HG02840 (cell line): ENCODE measurements around the gene CSAD.
"Not testable (repeated sequence)": the region's sequence is repeated elsewhere in the genome, so short reads cannot be mapped to it uniquely, and the experiment has no call there.

Source experiments
- ATAC-seq: cut with Tn5 transposase; IDR thresholded peaks from one replicate; pipeline ENCODE4 v1.9.1; 2021; ENCODE audit warnings: mild to moderate bottlenecking, moderate library complexity, moderate number of reproducible peaks; ENCODE audit not compliant: unreplicated experiment, low FRiP score

CSAD gene

GRCh38 chr12:53219292-53219955, 38.7 kb upstream of the CSAD start:
- no peak for ATAC-seq

DNA sequence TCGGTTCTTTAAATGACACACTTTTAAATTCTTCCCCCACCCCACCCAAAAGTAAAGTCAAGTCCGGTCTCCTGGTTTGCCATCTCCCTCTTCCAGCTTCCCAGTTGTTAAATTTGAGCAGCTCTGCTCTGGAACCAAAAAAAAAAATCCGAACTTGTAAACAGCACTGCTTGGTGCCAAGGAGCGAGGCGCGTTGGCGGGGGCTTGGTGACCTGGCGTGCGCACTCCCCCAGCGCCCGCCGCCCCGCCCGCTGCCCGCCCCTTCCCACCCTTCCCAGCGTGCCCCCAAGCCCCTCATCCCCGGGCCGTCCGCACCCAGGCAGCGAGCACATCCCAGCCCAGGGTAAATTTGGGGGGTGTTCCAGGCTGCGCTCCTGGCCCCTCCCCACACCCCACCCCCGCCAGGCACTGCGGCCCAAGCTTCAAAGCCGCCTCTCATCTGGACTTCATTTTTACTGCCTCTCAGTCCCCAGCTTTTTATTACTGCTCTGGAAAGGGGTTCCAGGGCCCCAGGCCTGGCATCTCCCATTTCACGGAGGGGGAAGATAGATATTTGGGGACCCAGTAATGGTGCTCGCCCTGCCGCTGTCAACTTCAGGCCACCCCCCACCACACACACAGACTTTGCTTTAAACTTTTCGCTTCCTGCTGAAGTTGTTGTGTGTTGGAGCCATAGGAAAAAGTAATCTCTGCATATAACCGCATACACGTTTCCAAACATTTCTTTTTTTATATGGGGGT, 38.0 kb upstream of the CSAD start:
- ATAC-seq: no peak

DNA sequence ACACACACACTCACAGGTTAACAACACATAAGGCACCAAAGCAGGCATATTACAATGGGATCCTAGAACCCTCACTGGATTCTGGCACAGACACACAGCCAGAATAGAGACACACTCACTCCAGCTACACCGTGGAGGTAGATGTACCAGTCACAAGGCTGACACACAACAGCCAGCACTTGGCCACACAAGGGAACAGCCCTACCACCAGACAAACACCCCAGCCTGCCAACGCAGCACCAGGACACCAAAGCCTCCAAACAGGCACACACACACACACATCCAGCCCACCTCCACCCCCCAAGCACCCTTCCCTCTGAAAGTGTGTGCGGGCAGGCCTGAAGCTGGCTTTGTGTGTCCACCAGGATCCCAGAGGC, 37.2 kb upstream of the CSAD start:
- no peak for ATAC-seq

DNA sequence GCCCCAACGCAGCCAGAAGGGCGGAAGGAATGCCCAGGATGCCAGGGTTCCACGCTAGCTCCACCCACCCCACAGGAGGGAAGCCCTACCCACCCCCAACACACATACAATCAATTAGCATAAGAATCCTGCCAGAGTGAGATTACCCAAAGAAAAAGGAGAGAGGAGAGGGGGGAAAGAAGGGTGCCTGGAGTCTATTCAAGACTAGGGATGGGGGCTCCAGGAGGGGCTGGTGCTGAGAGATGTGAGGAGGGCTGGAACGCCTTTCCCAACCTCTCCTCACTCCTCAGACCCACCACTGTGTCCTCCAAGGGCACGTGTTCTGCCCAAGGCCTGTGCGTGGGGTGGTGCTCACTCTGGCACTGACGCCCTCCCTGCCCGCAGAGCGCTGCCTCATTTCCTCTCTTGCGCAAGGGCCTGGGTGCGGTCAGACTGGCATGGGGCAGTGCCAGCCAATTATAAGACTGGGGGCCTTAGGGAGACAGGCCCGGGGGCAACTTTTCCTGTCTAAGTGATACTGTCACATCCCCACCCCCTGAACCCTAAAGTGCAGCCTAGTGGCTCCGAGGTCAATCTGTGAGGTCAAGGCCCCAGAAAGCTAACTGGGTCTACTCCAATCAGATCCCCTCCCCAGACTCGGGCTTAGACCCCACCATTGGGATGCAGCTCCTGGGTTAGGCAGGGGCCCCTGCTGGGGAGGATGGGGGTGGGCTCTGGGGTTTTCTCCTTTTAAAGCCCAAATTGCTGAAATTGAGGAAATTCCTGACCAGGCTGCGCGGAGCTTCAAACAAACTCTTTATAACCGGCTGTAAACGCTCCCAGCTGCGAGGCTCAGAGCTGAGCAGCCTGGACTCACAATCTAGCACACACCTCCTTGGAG, 36.6 kb upstream of the CSAD start:
- ATAC-seq: no peak

DNA sequence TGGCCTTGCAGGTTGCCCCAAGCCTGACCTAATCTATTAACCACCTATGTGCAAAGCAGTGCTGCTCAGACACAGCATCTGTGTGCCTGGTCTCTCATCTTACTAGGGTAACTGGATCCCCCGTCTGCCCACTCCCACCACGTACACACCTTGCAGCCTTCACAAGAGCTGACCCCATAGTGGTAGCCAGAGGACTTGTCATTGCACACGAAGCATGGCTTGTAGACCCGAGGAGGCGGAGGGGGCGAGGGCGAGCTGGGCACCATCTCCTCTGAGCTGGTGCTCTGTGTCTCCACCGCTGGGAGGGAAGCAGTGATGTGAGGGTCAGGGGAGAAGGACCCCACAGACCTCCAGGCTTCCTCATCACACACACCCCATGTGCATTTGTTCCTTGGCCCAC, 34.8 kb upstream of the CSAD start:
- no peak for ATAC-seq

GRCh38 chr12:53214687-53215455, 34.1 kb upstream of the CSAD start:
- no peak for ATAC-seq

- no peak for ATAC-seq
Measured at GRCh38 chr12:53214221-53214620, 33.5 kb upstream of the CSAD start.

DNA sequence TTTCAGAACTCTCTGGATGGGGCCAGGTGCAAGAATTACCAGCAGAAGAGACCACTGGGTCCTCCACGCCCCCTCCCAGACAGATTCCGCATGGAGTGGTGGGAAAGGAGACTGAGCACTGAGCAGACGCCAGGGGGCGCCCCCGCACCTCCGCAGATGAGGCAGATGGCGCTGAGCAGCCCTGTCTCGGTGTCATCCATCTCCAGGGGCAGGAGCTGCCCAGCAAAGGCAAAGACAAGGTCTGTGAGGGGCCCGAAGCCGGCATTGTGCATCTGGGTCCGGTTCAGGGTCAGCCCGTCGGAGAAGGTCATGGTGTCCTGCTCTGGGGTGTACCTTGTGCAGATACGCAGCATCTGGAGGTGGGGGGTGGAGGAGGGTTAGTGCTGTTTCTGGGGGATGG, 32.6 kb upstream of the CSAD start:
- ATAC-seq: no peak

- no peak for ATAC-seq
Measured at GRCh38 chr12:53212931-53213330, 32.2 kb upstream of the CSAD start.

DNA sequence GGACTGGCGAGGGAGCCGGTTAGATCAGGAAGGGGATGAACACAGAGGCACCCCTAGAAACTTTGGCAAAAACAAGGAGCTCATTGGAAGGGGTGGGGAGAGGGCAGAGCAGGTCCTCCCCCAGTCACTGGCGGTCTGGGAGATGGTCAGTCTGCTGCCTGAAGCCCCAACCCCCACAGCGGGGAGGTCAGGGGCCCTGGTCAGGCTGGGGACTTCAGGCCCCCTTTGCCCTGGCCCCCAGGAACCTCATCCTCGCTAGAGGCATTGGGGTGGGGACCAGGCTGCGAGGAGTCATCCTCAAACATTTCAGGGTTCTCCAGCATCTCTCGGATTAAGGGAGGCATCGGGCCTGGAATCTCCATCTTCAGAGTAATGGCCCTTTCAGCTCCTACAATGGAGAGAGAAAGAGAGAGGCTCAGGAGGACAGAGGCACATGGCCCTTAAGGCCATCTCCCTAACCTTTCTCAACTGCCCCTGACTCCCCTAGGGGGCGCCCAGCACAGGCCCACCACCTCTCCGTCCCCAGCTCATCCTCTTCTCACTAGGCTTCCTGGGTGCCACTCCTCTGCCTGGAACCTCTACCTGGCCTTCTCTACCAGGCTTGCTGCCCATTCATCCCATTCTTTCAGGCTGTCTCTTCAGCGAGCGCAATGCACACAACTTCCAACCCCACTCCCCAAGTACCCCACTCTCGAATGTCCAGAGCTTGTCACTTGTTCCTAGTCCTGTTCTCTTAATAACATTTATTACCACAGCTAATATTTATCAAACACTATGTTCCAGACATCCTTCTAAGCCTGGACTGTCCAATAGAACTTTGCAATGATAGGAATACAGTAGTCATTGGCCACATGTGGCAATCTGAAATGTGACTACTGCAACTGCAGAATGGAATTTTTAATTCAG, 31.0 kb upstream of the CSAD start:
- no peak for ATAC-seq

DNA sequence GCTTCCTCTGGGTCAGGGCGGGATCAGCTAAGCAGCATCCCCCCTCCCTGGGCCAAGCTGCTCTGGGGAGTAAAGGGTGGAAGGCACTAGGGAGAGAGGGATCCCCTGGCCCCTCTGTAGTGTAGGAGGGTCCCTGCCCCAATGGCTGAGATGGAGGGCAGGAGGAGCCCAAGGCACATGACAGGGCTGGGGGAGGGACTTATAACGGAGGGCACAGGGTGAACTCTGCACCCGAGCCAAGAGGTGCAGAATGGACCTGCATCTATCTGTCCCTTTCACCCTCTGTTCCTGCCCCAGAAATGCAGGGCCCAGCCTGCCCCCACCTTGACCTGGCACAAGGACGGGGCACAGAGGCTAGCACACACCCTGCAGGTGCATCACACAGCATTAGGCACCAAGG, 30.1 kb upstream of the CSAD start:
- no peak for ATAC-seq

- no peak for ATAC-seq
Measured at GRCh38 chr12:53208877-53209463, 28.2 kb upstream of the CSAD start.

GRCh38 chr12:53208435-53208834, 27.7 kb upstream of the CSAD start:
- ATAC-seq: no peak

GRCh38 chr12:53207042-53207441, 26.3 kb upstream of the CSAD start, which contains the start of gene ITGB7:
ITGB7 (minus strand) TSS chr12:53207251; CDS start chr12:53200443, 6,808 bp downstream.
- ATAC-seq: no peak

- ATAC-seq: peak; percentile 44
Measured at GRCh38 chr12:53205747-53206419, 25.2 kb upstream of the CSAD start.

DNA sequence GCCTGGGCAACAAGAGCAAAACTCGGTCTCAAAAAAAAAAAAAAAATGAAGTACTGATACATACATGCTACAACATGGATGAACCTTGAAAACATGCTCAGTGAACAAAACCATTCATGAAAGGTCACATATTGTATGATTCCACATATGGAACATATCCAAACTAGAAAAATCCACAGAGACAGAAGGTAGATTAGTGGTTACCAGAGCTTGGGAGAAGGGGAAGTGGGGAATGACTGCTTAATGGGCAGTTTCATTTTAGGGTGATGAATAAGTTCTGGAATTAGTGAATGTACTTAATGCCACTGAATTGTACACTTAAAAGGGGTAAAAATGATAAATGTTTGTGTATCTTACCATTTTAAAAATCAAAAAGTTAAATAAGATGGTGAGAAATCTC, 23.6 kb upstream of the CSAD start:
- no peak for ATAC-seq

DNA sequence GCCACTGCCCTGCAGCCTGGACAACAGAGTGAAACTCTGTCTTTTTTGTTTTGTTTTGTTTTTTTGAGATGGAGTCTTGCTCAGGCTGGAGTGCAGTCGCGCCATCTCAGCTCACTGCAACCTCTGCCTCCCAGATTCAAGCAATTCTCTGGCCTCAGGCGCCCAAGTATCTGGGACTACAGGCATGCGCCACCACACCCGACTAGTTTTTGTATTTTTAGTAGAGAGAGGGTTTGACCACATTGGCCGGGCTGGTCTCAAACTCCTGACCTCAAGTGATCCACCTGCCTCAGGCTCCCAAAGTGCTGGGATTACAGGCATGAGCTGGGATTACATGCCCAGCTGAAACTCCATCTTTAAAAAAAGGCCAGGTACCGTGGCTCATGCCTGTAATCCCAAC, 21.6 kb upstream of the CSAD start:
- ATAC-seq: not testable (repeated sequence)

- no peak for ATAC-seq
Measured at GRCh38 chr12:53201639-53202038, 20.9 kb upstream of the CSAD start.

GRCh38 chr12:53201177-53201541, 20.4 kb upstream of the CSAD start:
- ATAC-seq: no peak
